Bronchial epithelial cell (primary cell): Measurements from ENCODE around the gene CFAP161. TPM values are rescaled to one million over a fixed set of nuclear protein-coding genes. Genes with fewer than 3 reads are reported as not detected.

Experiments
- DNase-seq: peaks from one replicate; pipeline ENCODE4 v3.0.0-alpha.2; 2010; ENCODE audit warnings: low read depth
- FAIRE-seq: peaks from 2 replicates; lab custom pipeline; 2011; peaks lifted over from hg19 to GRCh38; lab: Jason Lieb, UNC
- H3K27me3 ChIP-seq: 2 replicates; pipeline ENCODE4 v1.5.1; 2011; ENCODE audit warnings: low read length; ENCODE audit not compliant: control insufficient read depth, insufficient read depth
- H3K36me3 ChIP-seq: 2 replicates; pipeline ENCODE4 v1.5.1; 2011; ENCODE audit warnings: low read length; ENCODE audit not compliant: control insufficient read depth, insufficient read depth
- H3K4me3 ChIP-seq: 2 replicates; pipeline ENCODE4 v1.5.1; 2011; ENCODE audit warnings: mild to moderate bottlenecking, low read depth, low read length, control low read depth
- CTCF ChIP-seq: IDR thresholded peaks from 2 replicates; pipeline ENCODE4 v1.5.1; 2011; ENCODE audit warnings: mild to moderate bottlenecking, moderate library complexity, low read length, control low read depth, inconsistent platforms; ENCODE audit not compliant: insufficient read depth, severe bottlenecking
- total RNA-seq: library from RNA; depleted of rRNA; stranded (reverse); fragments of >200 nt; gene quantifications from 2 replicates; pipeline ENCODE4 v1.2.1, GENCODE V29; 2014

The CFAP161 gene
- total RNA-seq, 1 donor from 2014 or later: 0.26 TPM

- no peaks in the 10 kb centered on the region for H3K36me3 ChIP-seq
- FAIRE-seq (no peak), DNase-seq (peak; percentile 76)
- no peak overlapping the region for H3K4me3 ChIP-seq
- no peak for TF ChIP-seq CTCF
- H3K27me3 ChIP-seq: no peaks in the 10 kb centered on the region
Measured at GRCh38 chr15:81160312-81161159, 26.5 kb downstream of the CFAP161 start.

- no peak for TF ChIP-seq CTCF
Measured at GRCh38 chr15:81161160-81161673, 27.1 kb downstream of the CFAP161 start.

GRCh38 chr15:81161851-81162250 lies 27.8 kb downstream of the CFAP161 start:
- H3K4me3 ChIP-seq: no peak overlapping the region
- DNase-seq (no peak), FAIRE-seq (no peak)
- H3K27me3 ChIP-seq: no peaks in the 10 kb centered on the region
- no peak for TF ChIP-seq CTCF
- no peaks in the 10 kb centered on the region for H3K36me3 ChIP-seq

More at GRCh38 chr15:81161160-81161673, 27.1 kb downstream of the CFAP161 start:
- no peaks in the 10 kb centered on the region for H3K27me3 ChIP-seq
- DNase-seq: no peak
- H3K36me3 ChIP-seq: no peaks in the 10 kb centered on the region
- no peak overlapping the region for H3K4me3 ChIP-seq
- no peak for FAIRE-seq

- DNase-seq (peak; percentile 45), FAIRE-seq (no peak)
- Histone ChIP-seq H3K27me3 (no peaks in the 10 kb centered on the region), H3K4me3 (no peak overlapping the region), H3K36me3 (no peaks in the 10 kb centered on the region)
- no peak for TF ChIP-seq CTCF
Measured at GRCh38 chr15:81163961-81164800, 30.1 kb downstream of the CFAP161 start.

GRCh38 chr15:81165535-81165934 lies 31.5 kb downstream of the CFAP161 start:
- DNase-seq: peak; percentile 9
- no peak overlapping the region for H3K4me3 ChIP-seq
- no peak for TF ChIP-seq CTCF
- no peaks in the 10 kb centered on the region for H3K27me3 ChIP-seq
- H3K36me3 ChIP-seq: no peaks in the 10 kb centered on the region
- no peak for FAIRE-seq
